ENCODE results near the gene ZNF714.
"Not testable (repeated sequence)": the region's sequence is repeated elsewhere in the genome, so short reads cannot be mapped to it uniquely, and the experiment has no call there.

Gene ZNF714

GRCh38 chr19:21130097-21130775 is 48.2 kb downstream of the ZNF714 start:
- Histone ChIP-seq H3K4me3 (ENCODE audit: low read depth, low read length) (no peak overlapping the region), H3K27me3 (ENCODE audit: insufficient read depth, low read length) (no peaks in the 10 kb centered on the region), H3K79me2 (ENCODE audit: control insufficient read depth, insufficient read depth, low read length, unreplicated experiment) (no peaks in the 10 kb centered on the region), H3K4me1 (ENCODE audit: control insufficient read depth, insufficient read depth, low read length, unreplicated experiment) (no peaks in the 10 kb centered on the region), H2AFZ (ENCODE audit: low read length, unreplicated experiment) (no peak overlapping the region), H3K36me3 (ENCODE audit: insufficient read depth, low read length) (no peaks in the 10 kb centered on the region), H3K27ac (ENCODE audit: low read depth, low read length) (no peak overlapping the region)

DNA sequence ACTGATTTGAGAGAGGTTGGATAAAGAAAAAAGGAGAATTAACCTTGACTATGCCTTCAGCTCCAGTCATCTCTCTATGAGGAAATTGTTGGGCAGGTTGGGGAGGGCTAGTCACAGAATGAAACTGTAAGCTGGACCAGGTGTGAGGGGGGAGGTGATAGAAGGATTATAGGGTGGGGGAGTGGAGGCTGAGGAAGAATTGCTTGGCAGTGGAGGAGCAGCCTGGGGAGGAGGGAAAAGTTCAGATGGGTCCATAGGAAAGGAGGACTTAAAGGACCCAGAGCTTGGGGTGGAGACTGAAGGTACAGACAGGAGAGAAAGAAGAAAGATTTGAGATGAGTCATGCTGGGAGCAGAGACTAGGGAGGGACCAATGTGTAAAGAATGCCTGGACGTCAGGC is 51.6 kb downstream of the ZNF714 start:
- H3K27me3 ChIP-seq (ENCODE audit: insufficient read depth, low read length), result no peaks in the 10 kb centered on the region
- H2AFZ ChIP-seq (ENCODE audit: low read length, unreplicated experiment), result no peak overlapping the region
- no peaks in the 10 kb centered on the region for H3K79me2 ChIP-seq (ENCODE audit: control insufficient read depth, insufficient read depth, low read length, unreplicated experiment)
- H3K27ac ChIP-seq (ENCODE audit: low read depth, low read length), result no peak overlapping the region
- H3K36me3 ChIP-seq (ENCODE audit: insufficient read depth, low read length), result no peaks in the 10 kb centered on the region
- H3K4me1 ChIP-seq (ENCODE audit: control insufficient read depth, insufficient read depth, low read length, unreplicated experiment), result no peaks in the 10 kb centered on the region
- no peak overlapping the region for H3K4me3 ChIP-seq (ENCODE audit: low read depth, low read length)

DNA sequence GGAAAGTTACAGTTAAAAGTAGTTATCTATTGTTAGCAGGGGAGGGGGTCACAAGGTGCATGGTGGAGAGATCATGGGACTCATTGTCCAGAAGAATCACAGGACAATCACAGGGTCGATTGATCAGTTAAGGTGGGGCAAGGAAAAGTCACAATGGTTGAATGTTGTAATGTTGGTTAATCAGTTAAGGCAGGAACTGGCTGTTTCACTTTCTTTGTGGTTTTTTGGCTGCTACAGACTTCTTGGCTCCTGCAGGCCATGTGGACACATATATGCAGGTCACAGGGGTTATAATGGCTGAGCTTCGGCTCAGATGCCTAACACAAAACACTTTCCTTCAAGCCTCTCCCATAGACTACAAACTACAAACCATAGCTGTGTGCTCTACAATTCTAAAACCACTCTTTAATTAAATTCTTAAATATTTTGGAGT is 52.9 kb downstream of the ZNF714 start:
- H3K4me3 ChIP-seq (ENCODE audit: low read depth, low read length), result no peak overlapping the region
- no peaks in the 10 kb centered on the region for H3K4me1 ChIP-seq (ENCODE audit: control insufficient read depth, insufficient read depth, low read length, unreplicated experiment)
- H3K79me2 ChIP-seq (ENCODE audit: control insufficient read depth, insufficient read depth, low read length, unreplicated experiment), result no peaks in the 10 kb centered on the region
- H3K27me3 ChIP-seq (ENCODE audit: insufficient read depth, low read length), result no peaks in the 10 kb centered on the region
- H3K36me3 ChIP-seq (ENCODE audit: insufficient read depth, low read length), result no peaks in the 10 kb centered on the region
- H2AFZ ChIP-seq (ENCODE audit: low read length, unreplicated experiment), result no peak overlapping the region
- H3K27ac ChIP-seq (ENCODE audit: low read depth, low read length), result no peak overlapping the region

GRCh38 chr19:21135433-21135832 is 53.4 kb downstream of the ZNF714 start:
- Histone ChIP-seq H3K36me3 (ENCODE audit: insufficient read depth, low read length) (no peaks in the 10 kb centered on the region), H3K27me3 (ENCODE audit: insufficient read depth, low read length) (no peaks in the 10 kb centered on the region), H3K79me2 (ENCODE audit: control insufficient read depth, insufficient read depth, low read length, unreplicated experiment) (no peaks in the 10 kb centered on the region), H3K4me1 (ENCODE audit: control insufficient read depth, insufficient read depth, low read length, unreplicated experiment) (no peaks in the 10 kb centered on the region), H3K27ac (ENCODE audit: low read depth, low read length) (no peak overlapping the region), H3K4me3 (ENCODE audit: low read depth, low read length) (no peak overlapping the region), H2AFZ (ENCODE audit: low read length, unreplicated experiment) (no peak overlapping the region)

GRCh38 chr19:21138130-21138529 is 56.1 kb downstream of the ZNF714 start:
- Histone ChIP-seq H2AFZ (ENCODE audit: low read length, unreplicated experiment) (no peak overlapping the region), H3K27ac (ENCODE audit: low read depth, low read length) (no peak overlapping the region), H3K4me1 (ENCODE audit: control insufficient read depth, insufficient read depth, low read length, unreplicated experiment) (peaks cover 4% of the 10 kb centered on the region), H3K36me3 (ENCODE audit: insufficient read depth, low read length) (no peaks in the 10 kb centered on the region), H3K4me3 (ENCODE audit: low read depth, low read length) (no peak overlapping the region), H3K79me2 (ENCODE audit: control insufficient read depth, insufficient read depth, low read length, unreplicated experiment) (peaks cover 12% of the 10 kb centered on the region), H3K27me3 (ENCODE audit: insufficient read depth, low read length) (no peaks in the 10 kb centered on the region)

- not testable (repeated sequence) for H3K4me3 ChIP-seq (ENCODE audit: low read depth, low read length); H3K27ac ChIP-seq (ENCODE audit: low read depth, low read length); H3K27me3 ChIP-seq (ENCODE audit: insufficient read depth, low read length); H2AFZ ChIP-seq (ENCODE audit: low read length, unreplicated experiment)
- Histone ChIP-seq H3K4me1 (ENCODE audit: control insufficient read depth, insufficient read depth, low read length, unreplicated experiment) (peaks cover 11% of the 10 kb centered on the region), H3K36me3 (ENCODE audit: insufficient read depth, low read length) (peaks cover 16% of the 10 kb centered on the region), H3K79me2 (ENCODE audit: control insufficient read depth, insufficient read depth, low read length, unreplicated experiment) (peaks cover 25% of the 10 kb centered on the region)
These were observed 59.0 kb downstream of the ZNF714 start for GRCh38 chr19:21141006-21141405.

GRCh38 chr19:21141787-21142464 is 59.9 kb downstream of the ZNF714 start, which contains the start of gene ZNF431:
TSS of gene ZNF431 (plus strand) at chr19:21142040. CDS start at chr19:21142184, 144 bp downstream.
- Histone ChIP-seq H2AFZ (ENCODE audit: low read length, unreplicated experiment) (peak within 1 kb of the TSS; percentile 92), H3K27ac (ENCODE audit: low read depth, low read length) (peak within 1 kb of the TSS; percentile 73), H3K36me3 (ENCODE audit: insufficient read depth, low read length) (peaks cover 23% of the 10 kb centered on the region), H3K4me1 (ENCODE audit: control insufficient read depth, insufficient read depth, low read length, unreplicated experiment) (peaks cover 11% of the 10 kb centered on the region), H3K27me3 (ENCODE audit: insufficient read depth, low read length) (no peaks in the 10 kb centered on the region), H3K79me2 (ENCODE audit: control insufficient read depth, insufficient read depth, low read length, unreplicated experiment) (peaks cover 29% of the 10 kb centered on the region), H3K4me3 (ENCODE audit: low read depth, low read length) (peak within 1 kb of the TSS; percentile 92)

- H3K4me1 ChIP-seq (ENCODE audit: control insufficient read depth, insufficient read depth, low read length, unreplicated experiment), result peaks cover 11% of the 10 kb centered on the region
- peak overlapping the region; percentile 45 for H3K4me3 ChIP-seq (ENCODE audit: low read depth, low read length)
- H3K79me2 ChIP-seq (ENCODE audit: control insufficient read depth, insufficient read depth, low read length, unreplicated experiment), result peaks cover 29% of the 10 kb centered on the region
- H3K27ac ChIP-seq (ENCODE audit: low read depth, low read length), result no peak overlapping the region
- H2AFZ ChIP-seq (ENCODE audit: low read length, unreplicated experiment), result no peak overlapping the region
- no peaks in the 10 kb centered on the region for H3K27me3 ChIP-seq (ENCODE audit: insufficient read depth, low read length)
- H3K36me3 ChIP-seq (ENCODE audit: insufficient read depth, low read length), result peaks cover 38% of the 10 kb centered on the region
These were observed 61.4 kb downstream of the ZNF714 start for GRCh38 chr19:21143428-21143827.

GRCh38 chr19:21143854-21144253 is 61.9 kb downstream of the ZNF714 start:
- Histone ChIP-seq H3K4me3 (ENCODE audit: low read depth, low read length) (peak overlapping the region; percentile 45), H3K36me3 (ENCODE audit: insufficient read depth, low read length) (peaks cover 42% of the 10 kb centered on the region), H3K27ac (ENCODE audit: low read depth, low read length) (no peak overlapping the region), H3K4me1 (ENCODE audit: control insufficient read depth, insufficient read depth, low read length, unreplicated experiment) (peaks cover 11% of the 10 kb centered on the region), H3K79me2 (ENCODE audit: control insufficient read depth, insufficient read depth, low read length, unreplicated experiment) (peaks cover 32% of the 10 kb centered on the region), H2AFZ (ENCODE audit: low read length, unreplicated experiment) (no peak overlapping the region), H3K27me3 (ENCODE audit: insufficient read depth, low read length) (no peaks in the 10 kb centered on the region)

GRCh38 chr19:21147540-21147939 is 65.5 kb downstream of the ZNF714 start:
- H2AFZ ChIP-seq (ENCODE audit: low read length, unreplicated experiment), result no peak overlapping the region
- H3K4me3 ChIP-seq (ENCODE audit: low read depth, low read length), result no peak overlapping the region
- peaks cover 64% of the 10 kb centered on the region for H3K36me3 ChIP-seq (ENCODE audit: insufficient read depth, low read length)
- H3K27ac ChIP-seq (ENCODE audit: low read depth, low read length), result no peak overlapping the region
- H3K27me3 ChIP-seq (ENCODE audit: insufficient read depth, low read length), result no peaks in the 10 kb centered on the region
- peaks cover 31% of the 10 kb centered on the region for H3K79me2 ChIP-seq (ENCODE audit: control insufficient read depth, insufficient read depth, low read length, unreplicated experiment)
- peaks cover 11% of the 10 kb centered on the region for H3K4me1 ChIP-seq (ENCODE audit: control insufficient read depth, insufficient read depth, low read length, unreplicated experiment)

- H3K36me3 ChIP-seq (ENCODE audit: insufficient read depth, low read length), result peaks cover 66% of the 10 kb centered on the region
- H3K79me2 ChIP-seq (ENCODE audit: control insufficient read depth, insufficient read depth, low read length, unreplicated experiment), result peaks cover 24% of the 10 kb centered on the region
- H3K4me3 ChIP-seq (ENCODE audit: low read depth, low read length), result no peak overlapping the region
- no peak overlapping the region for H2AFZ ChIP-seq (ENCODE audit: low read length, unreplicated experiment)
- no peaks in the 10 kb centered on the region for H3K27me3 ChIP-seq (ENCODE audit: insufficient read depth, low read length)
- no peak overlapping the region for H3K27ac ChIP-seq (ENCODE audit: low read depth, low read length)
- peaks cover 2% of the 10 kb centered on the region for H3K4me1 ChIP-seq (ENCODE audit: control insufficient read depth, insufficient read depth, low read length, unreplicated experiment)
These were observed 66.7 kb downstream of the ZNF714 start for GRCh38 chr19:21148681-21149080.
